HG03575 (cell line): ENCODE data around the gene ABCC12.
"Not testable (repeated sequence)": the region's sequence is repeated elsewhere in the genome, so short reads cannot be mapped to it uniquely, and the experiment has no call there.

Experiments used
- ATAC-seq: cut with Tn5 transposase; IDR thresholded peaks from one replicate; pipeline ENCODE4 v1.9.1; 2021; ENCODE audit not compliant: unreplicated experiment, insufficient number of reproducible peaks, low FRiP score; ENCODE audit errors: extremely low read depth

Gene ABCC12

DNA sequence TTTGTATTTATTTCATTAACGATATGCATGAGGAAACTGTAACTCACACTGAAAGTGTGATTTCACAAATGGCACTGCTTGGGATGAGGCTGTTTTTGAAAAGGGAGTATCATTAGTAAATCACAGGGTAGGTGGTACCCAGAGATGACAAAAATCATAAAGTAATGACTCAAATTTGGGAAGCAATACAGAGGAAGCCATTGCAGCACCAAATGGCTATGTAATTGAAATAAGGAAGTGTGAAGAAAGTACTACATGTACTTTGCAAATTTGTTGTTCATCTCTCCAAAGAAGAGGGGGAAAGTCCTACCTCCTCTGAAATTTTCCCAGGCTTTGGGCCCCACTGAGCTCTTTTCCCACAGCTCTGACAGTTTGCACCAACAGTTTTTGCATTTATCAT, 12.3 kb upstream of the ABCC12 start:
- no peak for ATAC-seq

GRCh38 chr16:48166617-48167016, 10.8 kb upstream of the ABCC12 start:
- not testable (repeated sequence) for ATAC-seq

DNA sequence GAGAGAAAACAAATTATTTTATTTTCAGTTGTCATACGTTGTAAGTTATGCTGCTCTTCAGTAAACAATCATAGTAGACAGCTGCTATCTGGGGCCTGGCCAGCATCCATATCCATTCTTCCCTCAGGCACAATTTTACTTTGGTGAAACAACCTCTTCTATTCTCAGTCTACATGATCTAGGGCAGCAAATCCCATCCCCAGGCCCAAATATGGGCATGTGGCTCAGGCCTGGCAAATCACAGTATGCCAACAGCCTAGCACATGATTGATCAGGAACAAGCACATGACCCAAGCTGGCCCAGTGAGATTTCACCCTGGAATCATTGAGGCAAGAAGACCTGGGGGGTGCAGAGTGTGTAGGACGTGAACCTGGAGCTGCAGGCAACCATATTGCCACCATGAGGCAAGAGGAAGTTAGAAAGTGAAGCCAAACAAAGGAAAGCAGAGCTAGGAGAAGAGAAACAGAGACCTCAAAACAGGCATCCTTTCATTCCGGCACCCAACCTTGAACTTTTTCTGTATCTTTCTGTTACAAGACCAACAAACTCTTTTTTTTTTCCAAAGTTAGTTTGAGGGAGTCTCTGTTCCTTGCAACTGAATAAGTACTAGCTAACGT, 10.3 kb upstream of the ABCC12 start:
- ATAC-seq, result no peak

DNA sequence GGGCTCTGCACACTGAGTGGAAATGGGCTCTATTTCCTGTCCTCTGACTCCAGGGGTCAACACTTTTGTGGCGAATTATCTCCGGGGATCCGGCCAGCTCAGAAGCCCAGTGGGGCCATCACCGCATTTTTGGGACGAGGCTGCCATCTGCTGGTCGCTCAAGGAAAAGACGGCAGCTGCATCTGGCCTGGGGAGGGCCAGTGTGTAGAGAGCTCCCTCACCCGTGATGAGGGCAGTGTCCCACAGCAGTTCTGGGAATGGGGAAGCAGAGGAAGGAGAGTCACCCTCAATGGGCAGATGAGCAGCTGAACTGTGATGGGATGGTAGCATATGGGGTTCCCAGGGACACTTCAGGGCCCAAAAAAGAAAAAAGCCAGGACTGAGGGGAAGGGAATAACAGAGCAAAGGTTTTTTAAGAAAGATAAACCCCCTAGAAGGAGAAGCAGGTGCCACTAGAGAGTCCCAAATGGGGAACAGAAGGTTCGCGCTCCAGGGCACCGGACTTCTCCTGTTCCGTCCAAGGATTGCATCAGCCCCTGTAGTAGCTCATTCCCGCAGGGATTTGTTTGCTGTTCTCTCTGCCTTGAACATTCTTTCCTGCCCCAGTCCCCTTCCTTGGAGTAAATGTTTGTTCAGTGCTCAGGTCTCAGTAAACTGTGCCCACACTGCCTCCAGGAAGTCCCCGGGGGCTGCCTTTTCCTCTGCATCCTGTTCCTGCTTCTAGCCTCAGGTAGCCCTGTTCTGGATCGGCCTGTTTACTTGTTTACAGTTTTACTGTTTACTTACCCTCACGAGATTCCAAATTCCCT, 9.3 kb upstream of the ABCC12 start:
- ATAC-seq, result peak; percentile 67

- no peak for ATAC-seq
These were observed 7.1 kb upstream of the ABCC12 start for GRCh38 chr16:48162839-48163410.

- ATAC-seq, result no peak
These were observed 6.1 kb upstream of the ABCC12 start for GRCh38 chr16:48161906-48162305.

DNA sequence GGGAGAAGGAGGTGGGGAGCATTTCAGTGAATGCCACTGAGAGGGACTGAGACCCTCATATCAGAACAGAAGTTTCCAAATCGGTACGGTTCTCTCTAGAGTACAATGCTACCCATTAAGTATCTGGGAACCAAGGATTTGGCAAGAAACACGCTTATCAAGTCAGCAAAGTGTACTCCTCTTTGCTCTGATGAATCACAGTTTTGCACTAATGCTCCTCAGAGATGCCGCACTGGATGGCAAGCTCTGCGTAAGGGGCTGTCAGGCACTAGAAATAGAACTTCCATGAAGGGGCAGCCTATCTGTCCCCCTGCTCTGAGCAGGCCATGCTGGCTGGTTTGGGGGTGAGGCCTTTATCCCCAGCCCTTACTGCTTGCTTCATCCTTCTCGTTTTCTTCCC, 4.8 kb upstream of the ABCC12 start:
- ATAC-seq, result no peak

DNA sequence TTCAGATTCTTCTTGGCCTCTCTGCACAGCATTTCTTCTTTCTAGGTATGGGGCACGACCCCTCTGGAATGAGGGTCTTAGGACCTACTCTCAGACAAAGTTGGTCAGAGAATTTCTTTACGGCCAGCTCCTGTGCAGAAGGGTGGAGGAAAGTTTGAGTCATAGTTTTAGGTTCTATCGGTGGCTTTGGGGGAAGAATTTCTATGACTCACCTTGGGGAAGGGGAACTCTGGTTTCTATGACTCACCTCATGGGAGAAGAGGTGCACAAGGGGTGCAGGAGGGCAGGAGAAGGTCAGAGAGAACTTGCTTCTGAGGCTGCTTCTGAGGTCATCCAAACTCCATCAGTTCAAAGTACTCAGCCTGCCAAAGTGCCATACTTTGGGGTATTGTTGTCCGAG, 2.5 kb upstream of the ABCC12 start:
- peak; percentile 74 for ATAC-seq

DNA sequence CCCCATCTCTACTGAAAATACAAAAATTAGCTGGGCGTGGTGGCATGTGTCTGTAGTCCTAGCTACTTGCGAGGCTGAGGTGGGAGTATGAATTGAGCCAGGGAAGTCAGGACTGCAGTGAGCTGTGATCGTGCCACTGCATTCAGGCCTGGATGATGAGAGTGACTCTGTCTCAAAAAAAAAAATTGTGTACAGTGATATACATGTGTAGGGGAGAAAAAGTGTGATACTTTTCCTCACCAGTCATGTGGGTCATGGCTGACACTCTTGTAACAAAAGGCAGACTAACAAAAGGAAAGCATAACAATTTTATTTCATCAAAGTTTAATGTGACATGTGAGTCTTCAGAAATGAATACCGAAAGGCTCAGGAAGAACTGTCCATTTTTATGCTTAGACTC, 2.0 kb upstream of the ABCC12 start:
- peak; percentile 2 for ATAC-seq

- ATAC-seq, result no peak
These were observed 1.5 kb upstream of the ABCC12 start for GRCh38 chr16:48157302-48157701.

DNA sequence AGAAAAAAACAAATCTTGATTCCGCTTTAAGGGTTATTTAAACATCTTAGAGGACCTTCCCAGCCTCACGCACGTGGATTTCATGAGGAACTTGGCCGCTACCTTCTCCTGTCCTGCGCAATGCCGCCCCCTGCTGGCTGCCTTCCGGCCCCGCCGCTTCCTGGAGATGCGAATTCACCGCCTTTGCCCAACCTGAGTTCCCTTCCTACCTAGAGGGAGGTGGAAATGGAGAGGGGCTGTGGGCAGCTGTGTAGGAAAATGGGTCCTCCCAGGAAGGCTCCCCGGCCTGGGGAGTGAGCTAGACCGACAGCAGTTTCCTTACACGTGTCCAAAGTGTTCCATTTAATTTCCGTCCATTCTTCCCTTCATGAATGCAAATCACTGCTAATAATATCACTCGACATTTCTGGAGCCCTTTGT, 1.0 kb upstream of the ABCC12 start:
- no peak for ATAC-seq

DNA sequence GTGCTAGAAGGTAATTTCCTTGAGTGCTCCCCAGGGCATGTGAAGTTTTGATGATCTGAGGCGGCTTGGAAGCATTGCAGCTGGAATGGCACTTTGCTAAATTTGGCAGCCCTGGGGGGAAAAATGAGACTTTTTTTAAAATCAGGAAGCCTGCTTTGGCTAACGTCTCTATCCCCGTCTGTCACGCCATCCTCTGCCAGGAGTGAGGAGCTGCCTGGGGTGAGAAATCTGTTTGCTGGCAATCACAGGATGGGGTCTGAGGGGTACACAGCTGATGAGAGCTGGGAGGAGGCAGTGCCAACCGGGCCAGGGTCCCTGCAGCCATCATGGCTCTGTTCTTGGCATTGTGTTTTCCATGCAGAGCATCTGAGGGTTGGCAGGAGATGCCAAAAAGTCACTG, 2.0 kb downstream of the ABCC12 start:
- no peak for ATAC-seq

DNA sequence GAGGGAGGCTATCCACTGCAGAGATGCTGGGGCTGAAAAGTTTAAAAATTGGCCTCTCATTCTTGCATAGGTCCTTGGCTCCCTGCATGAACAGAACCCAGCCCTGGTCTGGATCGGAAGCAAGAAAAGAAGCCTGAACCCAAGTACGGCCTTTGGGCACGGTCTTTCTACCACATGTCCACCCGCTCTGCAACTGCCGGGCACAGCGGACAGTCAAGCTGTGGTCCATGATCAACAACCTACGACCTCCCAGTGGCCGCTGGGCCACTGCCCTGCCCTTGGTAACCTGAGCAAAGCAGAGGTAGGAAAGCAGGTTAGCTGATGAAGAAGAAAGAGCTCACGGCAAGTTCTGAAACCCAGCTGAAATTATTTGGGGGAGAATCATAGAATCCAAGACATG, 3.6 kb downstream of the ABCC12 start:
- no peak for ATAC-seq

GRCh38 chr16:48150707-48151106, 5.1 kb downstream of the ABCC12 start:
- ATAC-seq, result no peak

GRCh38 chr16:48146710-48147109, 9.1 kb downstream of the ABCC12 start:
- ATAC-seq, result no peak

DNA sequence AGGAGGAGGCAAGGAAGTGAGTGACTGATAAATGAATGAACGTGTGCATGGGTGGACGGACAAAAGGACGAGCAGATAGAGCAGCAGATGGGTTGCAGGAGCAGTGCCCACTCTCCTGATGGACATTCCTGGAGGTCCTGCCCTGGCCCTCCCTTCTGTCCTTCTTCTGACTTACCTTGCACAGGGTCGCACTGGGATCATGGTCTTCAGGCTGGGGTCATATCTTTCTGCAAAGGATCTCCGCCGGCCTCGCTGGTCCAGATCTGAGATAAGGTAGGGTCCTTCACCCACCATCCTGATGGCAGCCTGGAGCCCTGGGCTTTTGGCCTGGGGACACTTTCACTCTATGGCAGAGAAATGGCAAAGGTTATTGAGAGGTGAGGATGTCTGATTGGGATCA, 9.7 kb downstream of the ABCC12 start:
- no peak for ATAC-seq

- ATAC-seq, result no peak
These were observed 11.9 kb downstream of the ABCC12 start for GRCh38 chr16:48143812-48144368.

GRCh38 chr16:48140821-48141220, 15.0 kb downstream of the ABCC12 start:
- no peak for ATAC-seq

DNA sequence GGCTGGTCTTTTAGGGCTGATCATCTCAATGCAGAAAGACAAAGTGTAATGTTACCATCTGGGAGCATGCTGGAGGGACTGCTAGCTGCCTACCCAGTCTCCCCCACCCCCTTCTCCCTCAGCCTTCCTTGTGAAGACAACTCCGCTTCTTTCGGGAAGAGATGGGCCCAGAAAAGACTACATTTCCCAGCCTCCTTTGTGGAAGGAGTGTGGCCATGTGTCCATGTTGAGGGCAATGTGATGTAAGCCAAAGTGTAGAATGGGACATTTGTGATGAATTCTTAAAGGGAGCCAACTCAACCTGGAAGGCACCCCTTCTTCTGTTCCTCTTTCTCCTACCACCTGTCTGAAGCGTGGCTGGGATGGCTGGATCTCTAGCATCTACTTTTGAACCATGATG, 16.3 kb downstream of the ABCC12 start:
- no peak for ATAC-seq

- ATAC-seq, result no peak
These were observed 17.2 kb downstream of the ABCC12 start for GRCh38 chr16:48138543-48138942.
